Sigmoid colon (tissue), 7 donors: ENCODE measurements around the gene ZBTB22. TPM values are rescaled to one million over a fixed set of nuclear protein-coding genes. Genes with fewer than 3 reads are reported as not detected.

Experiments
- DNase-seq: peaks from one replicate; pipeline ENCODE4 v3.0.0-alpha.2; 2019
- H3K27ac ChIP-seq, 4 donors: fragments of 200-600 bp; sonication (generic); one replicate each; pipeline ENCODE4 v1.5.1; 2016 to 2019; ENCODE audit warnings: mild to moderate bottlenecking in 1 of 4
- H3K27me3 ChIP-seq, 3 donors: fragments of 200-600 bp; sonication (generic); one replicate each; pipeline ENCODE4 v1.5.1; 2019; ENCODE audit warnings: mild to moderate bottlenecking in 1 of 3
- H3K36me3 ChIP-seq, 4 donors: fragments of 200-600 bp; sonication (generic); one replicate each; pipeline ENCODE4 v1.5.1; 2016 to 2019
- H3K4me1 ChIP-seq, 4 donors: fragments of 200-600 bp; sonication (generic); one replicate each; pipeline ENCODE4 v1.5.1; 2017 to 2019
- H3K4me3 ChIP-seq, 4 donors: fragments of 200-600 bp; sonication (generic); one replicate each; pipeline ENCODE4 v1.5.1; 2017 to 2019; ENCODE audit warnings: mild to moderate bottlenecking in 2 of 4, moderate library complexity in 1 of 4
- H3K9me3 ChIP-seq, 4 donors: fragments of 200-600 bp in 3 of 4; sonication (generic) in 3 of 4; one replicate each; pipeline versions ENCODE4 v1.5.1 to v1.6.1; 2013 to 2019
- EP300 ChIP-seq, 4 donors: sonication (generic); formaldehyde crosslinking; IDR thresholded peaks; one replicate each; pipeline ENCODE4 v1.6.1; 2017; ENCODE audit warnings: antibody characterized with exemption in 4 of 4
- POLR2A ChIP-seq, 2 donors: fragments of 450-650 bp; IDR thresholded peaks; one replicate each; pipeline ENCODE4 v1.6.1; 2016; ENCODE audit warnings: antibody characterized with exemption in 2 of 2, mild to moderate bottlenecking in 2 of 2, moderate library complexity in 2 of 2
- POLR2AphosphoS5 ChIP-seq, 4 donors: sonication (generic); formaldehyde crosslinking; IDR thresholded peaks; one replicate each; pipeline ENCODE4 v1.6.1; 2017; ENCODE audit warnings: antibody characterized with exemption in 4 of 4
- WGBS, 2 donors: extraction: QIAGEN DNeasy Blood & Tissue Kit; methylation state at CpG; one replicate each; pipeline ENCODE4 v1.1.7; 2013; 5-methylcytosine and 5-hydroxymethylcytosine counted together
- intact Hi-C: fragments of 100-400 bp; cut with DNase I; formaldehyde crosslinking; loops from one replicate; pipeline ENCODE4 v1.15.1; 2023
- polyA plus RNA-seq, 3 donors: library from polyadenylated mRNA; stranded (reverse); fragments of 200-250 nt; gene quantifications; one replicate each; pipeline ENCODE4 v1.2.3, GENCODE V29; 2013
- total RNA-seq, 4 donors: library from RNA; depleted of rRNA; stranded (reverse); fragments of >200 nt; gene quantifications; one replicate each; pipeline ENCODE4 v1.1.0, GENCODE V29; 2016
- TF ChIP-seq, protein P1 (sequence below), 4 experiments: fragments of 450-650 bp in 3 of 4; fragments of 200-600 bp in 1 of 4; IDR thresholded peaks; one replicate each; pipeline ENCODE4 v1.5.1; 2016 to 2019; ENCODE audit warnings: antibody characterized with exemption in 4 of 4, mild to moderate bottlenecking in 3 of 4, moderate library complexity in 2 of 4
- donor health status: healthy with polysubstance abuse.
- donor health status: Bipolar disorder and iron deficiency.
- donor health status: healthy.

Gene ZBTB22
- total and polyA plus RNA-seq, 7 donors: 9.4 to 19.2 (median 13.2) TPM

DNA sequence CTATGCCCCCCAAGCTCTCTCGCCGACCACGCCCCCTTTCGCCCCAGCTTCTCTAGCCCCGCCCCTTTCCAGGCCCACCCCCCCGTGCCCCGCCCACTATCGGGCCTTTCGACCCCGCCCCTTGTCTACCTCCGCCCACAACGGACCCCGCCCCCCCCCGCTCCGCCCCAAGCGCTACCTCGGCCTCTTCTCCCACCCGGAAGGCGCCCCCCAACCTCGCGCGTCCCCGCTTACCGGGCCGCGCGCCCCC, 200 bp downstream of the ZBTB22 start:
- 2% methylated on average over 26 to 27 of the region's 27 CpGs for WGBS, 2 donors
- no peak for DNase-seq
- Histone ChIP-seq H3K36me3 (peaks cover 14 to 30% (median 22%) of the 10 kb centered on the region in 4 donors), H3K4me1 (peaks cover 0 to 80% (median 65%) of the 10 kb centered on the region in 4 donors), H3K9me3 (no peaks in the 10 kb centered on the region), H3K27ac (peak overlapping the region; percentile 84 to 87 (median 84)), H3K4me3 (peak overlapping the region; percentile 43 to 59 (median 54)), H3K27me3 (no peaks in the 10 kb centered on the region)
- intact Hi-C loops: loop anchor here (5.0 kb wide), 1 partner anchor 110 kb away; no protein-coding TSS in a partner anchor
- TF ChIP-seq, protein P1, sequence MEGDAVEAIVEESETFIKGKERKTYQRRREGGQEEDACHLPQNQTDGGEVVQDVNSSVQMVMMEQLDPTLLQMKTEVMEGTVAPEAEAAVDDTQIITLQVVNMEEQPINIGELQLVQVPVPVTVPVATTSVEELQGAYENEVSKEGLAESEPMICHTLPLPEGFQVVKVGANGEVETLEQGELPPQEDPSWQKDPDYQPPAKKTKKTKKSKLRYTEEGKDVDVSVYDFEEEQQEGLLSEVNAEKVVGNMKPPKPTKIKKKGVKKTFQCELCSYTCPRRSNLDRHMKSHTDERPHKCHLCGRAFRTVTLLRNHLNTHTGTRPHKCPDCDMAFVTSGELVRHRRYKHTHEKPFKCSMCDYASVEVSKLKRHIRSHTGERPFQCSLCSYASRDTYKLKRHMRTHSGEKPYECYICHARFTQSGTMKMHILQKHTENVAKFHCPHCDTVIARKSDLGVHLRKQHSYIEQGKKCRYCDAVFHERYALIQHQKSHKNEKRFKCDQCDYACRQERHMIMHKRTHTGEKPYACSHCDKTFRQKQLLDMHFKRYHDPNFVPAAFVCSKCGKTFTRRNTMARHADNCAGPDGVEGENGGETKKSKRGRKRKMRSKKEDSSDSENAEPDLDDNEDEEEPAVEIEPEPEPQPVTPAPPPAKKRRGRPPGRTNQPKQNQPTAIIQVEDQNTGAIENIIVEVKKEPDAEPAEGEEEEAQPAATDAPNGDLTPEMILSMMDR (IDR thresholded peaks at IDR 0.05): no peak
- TF ChIP-seq POLR2AphosphoS5 (IDR thresholded peaks at IDR 0.05): no peak
- TF ChIP-seq EP300 (IDR thresholded peaks at IDR 0.05): no peak
- TF ChIP-seq POLR2A (IDR thresholded peaks at IDR 0.05): no peak

DNA sequence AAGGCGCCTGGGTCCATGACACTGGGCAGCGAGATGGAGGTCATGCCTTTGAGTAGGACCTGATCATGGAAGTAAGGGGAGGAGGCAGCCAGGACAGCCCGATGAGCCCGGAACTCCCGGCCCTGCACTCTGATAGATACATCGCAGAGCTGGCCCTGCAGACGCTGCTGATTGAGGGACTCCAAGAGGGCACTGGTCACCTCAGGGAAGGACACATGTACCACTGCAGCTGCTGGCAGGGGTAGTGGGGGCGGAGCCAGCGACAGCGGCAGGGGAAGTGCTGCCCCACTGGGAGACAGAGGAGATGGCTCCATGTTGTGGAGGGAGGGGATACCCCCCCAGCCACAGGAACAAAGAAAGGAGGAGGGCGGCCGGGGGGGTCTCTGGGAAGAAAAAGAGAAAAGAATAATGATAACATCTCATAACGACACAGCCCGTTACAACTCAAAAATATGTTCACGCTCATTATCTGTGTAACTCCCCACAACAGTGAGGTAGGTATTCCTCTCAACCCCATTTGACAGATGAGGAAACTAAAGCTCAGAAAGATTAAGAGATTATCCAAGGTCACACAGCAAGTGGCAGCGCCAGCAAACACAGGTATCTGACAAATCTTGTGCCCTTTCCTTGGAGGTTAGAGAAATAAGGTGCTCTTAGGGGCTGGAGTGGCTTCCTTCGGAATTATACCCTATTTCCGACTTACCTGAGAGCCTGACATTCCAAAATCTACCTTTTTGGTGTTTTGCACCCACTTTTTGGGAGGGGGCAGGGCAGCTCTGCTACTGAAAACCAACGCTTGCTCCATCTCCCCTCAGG, 733 bp downstream of the ZBTB22 start:
- H3K4me3 ChIP-seq: peak overlapping the region; percentile 43 to 59 (median 54)

DNA sequence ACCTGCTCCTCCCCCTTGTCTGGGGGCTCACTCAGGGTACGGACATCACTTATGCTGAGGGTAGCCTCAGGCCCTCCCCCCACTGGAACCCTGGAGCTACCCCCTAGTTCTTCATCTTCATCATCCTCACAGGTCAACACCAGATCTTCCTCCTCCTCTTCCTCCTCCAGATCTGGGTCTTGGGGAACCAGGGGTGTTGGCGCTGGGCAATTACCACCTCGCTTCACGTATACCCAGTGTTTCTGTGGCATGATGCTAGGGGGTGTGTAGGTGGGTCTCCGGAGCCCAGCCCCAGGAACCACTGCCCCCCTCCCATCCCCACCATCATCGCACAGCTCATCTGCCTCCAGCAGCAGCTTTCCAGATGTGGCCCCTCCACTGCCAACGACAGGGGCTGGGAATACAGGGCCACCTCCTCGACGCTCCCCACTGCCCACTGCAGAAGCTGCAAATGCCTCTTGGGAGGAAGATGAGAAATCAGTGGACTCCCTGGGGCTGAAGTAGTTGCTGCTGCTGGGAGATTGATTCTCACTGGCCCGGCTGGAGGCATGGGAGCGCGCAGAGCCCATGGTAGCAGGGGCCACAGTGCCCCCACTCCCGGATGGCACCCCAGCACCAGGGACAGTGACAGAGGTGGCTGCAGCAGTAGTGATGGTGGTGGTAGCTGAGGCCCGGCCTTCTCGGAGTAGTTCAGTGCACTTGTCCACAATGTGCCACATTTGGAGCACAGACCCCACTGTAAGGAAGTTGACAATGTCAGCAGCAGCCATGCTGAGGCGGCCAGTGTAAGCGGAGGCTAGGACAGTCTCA, 1.5 kb downstream of the ZBTB22 start:
- Histone ChIP-seq H3K27ac (peak overlapping the region; percentile 8 to 96 (median 88)), H3K9me3 (no peaks in the 10 kb centered on the region), H3K4me3 (no peak overlapping the region), H3K36me3 (peaks cover 14 to 30% (median 19%) of the 10 kb centered on the region in 4 donors), H3K4me1 (peaks cover 0 to 80% (median 63%) of the 10 kb centered on the region in 4 donors), H3K27me3 (no peaks in the 10 kb centered on the region)
- DNase-seq: peak; percentile 63
- TF ChIP-seq EP300 (IDR thresholded peaks at IDR 0.05) (no peak), POLR2A (IDR thresholded peaks at IDR 0.05) (no peak), POLR2AphosphoS5 (IDR thresholded peaks at IDR 0.05) (no peak)
- TF ChIP-seq, protein P1 (IDR thresholded peaks at IDR 0.05): no peak
- intact Hi-C loops: loop anchor here (5.0 kb wide), 1 partner anchor 111 kb away; no protein-coding TSS in a partner anchor
- WGBS, 2 donors: 92 to 93% methylated on average over 17 of the region's 17 CpGs

More for the DNA sequence above, 733 bp downstream of the ZBTB22 start:
- 80 to 84% methylated on average over 19 of the region's 19 CpGs for WGBS, 2 donors
- Histone ChIP-seq H3K27ac (peak overlapping the region; percentile 84 to 87 (median 84)), H3K36me3 (peaks cover 14 to 30% (median 22%) of the 10 kb centered on the region in 4 donors), H3K4me1 (peaks cover 0 to 80% (median 65%) of the 10 kb centered on the region in 4 donors), H3K9me3 (no peaks in the 10 kb centered on the region), H3K27me3 (no peaks in the 10 kb centered on the region)
- TF ChIP-seq POLR2A (IDR thresholded peaks at IDR 0.05) (no peak), EP300 (IDR thresholded peaks at IDR 0.05) (no peak), POLR2AphosphoS5 (IDR thresholded peaks at IDR 0.05) (no peak)
- TF ChIP-seq, protein P1 (IDR thresholded peaks at IDR 0.05): no peak
- DNase-seq: peak; percentile 72
- intact Hi-C loops: loop anchor here (5.0 kb wide), 1 partner anchor 110 kb away; no protein-coding TSS in a partner anchor

DNA sequence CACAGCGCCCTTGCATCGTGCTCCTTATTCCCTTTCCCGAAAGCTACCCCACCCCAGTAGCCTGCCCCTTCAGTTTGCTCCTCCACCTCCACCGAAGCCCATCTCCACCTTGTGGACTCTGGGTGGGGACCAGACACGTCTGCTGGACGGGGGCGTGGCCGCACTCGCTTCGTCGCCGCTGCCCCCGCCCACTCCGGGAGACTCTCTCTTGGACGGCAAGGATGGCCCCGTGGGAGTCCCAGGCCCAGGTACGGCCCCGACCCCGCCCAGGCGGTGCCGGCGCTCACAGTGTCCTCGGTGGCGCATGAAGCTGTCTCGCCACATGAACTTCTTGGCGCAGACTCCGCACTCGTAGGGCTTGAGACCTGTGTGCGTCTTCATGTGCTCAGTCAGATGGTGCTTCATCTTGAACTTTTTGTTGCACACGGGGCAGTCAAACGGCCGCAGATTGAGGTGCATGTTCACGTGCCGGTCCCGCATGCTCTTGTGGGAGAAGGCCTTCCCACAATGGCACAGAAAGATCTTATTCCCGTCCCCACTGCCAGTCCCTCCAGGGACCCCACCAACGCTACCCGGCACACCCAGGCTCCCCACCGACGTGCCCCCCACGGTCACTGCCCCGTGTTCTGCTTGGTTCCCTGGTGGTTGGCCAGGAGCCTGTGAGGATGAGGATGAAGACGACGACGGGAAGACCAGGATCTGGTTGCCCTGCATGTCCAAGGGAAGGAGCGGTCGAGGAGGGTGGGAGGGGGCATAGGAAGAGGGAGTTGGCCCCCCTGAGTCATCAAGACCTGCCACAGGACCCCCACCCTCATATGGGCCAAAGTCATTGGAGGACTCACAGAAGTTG, 2.4 kb downstream of the ZBTB22 start:
- intact Hi-C loops: loop anchor here (1.0 to 5.0 kb wide), 2 partner anchors 16 to 112 kb away; no protein-coding TSS in a partner anchor

More for the DNA sequence above, 2.4 kb downstream of the ZBTB22 start:
- no peaks in the 10 kb centered on the region for H3K9me3 ChIP-seq
- peak overlapping the region; percentile 65 to 89 (median 78) for H3K4me3 ChIP-seq
- 23 to 51% methylated on average over 47 of the region's 47 CpGs for WGBS, 2 donors
- peaks cover 9 to 30% (median 13%) of the 10 kb centered on the region in 4 donors for H3K36me3 ChIP-seq
- peaks cover 0 to 74% (median 58%) of the 10 kb centered on the region in 4 donors for H3K4me1 ChIP-seq
- DNase-seq: peak; percentile 80
- H3K27ac ChIP-seq: peak overlapping the region; percentile 90 to 97 (median 95)
- TF ChIP-seq POLR2AphosphoS5 (IDR thresholded peaks at IDR 0.05): peak in 1 of 4 donors; percentile 11
- no peak for TF ChIP-seq EP300 (IDR thresholded peaks at IDR 0.05)
- TF ChIP-seq POLR2A (IDR thresholded peaks at IDR 0.05): no peak
- H3K27me3 ChIP-seq: no peaks in the 10 kb centered on the region
